DOHH2 (cell line): ENCODE results near the gene PLCG2.
"Not testable (repeated sequence)": the region's sequence is repeated elsewhere in the genome, so short reads cannot be mapped to it uniquely, and the experiment has no call there.

Experiments used
- H3F3A ChIP-seq: fragments of 200-600 bp; sonication (generic), shearing (Covaris generic); 2 replicates; pipeline ENCODE4 v1.6.0; 2016; ENCODE audit warnings: antibody characterized with exemption, mild to moderate bottlenecking; ENCODE audit not compliant: control insufficient read depth, insufficient read depth
- H3K27ac ChIP-seq: fragments of 200-600 bp; sonication (generic); 2 replicates; pipeline ENCODE4 v1.5.1; 2014; ENCODE audit warnings: low read depth, mild to moderate bottlenecking, low read length, moderate library complexity
- H3K27me3 ChIP-seq: fragments of 200-600 bp; sonication (generic); 2 replicates; pipeline ENCODE4 v1.6.1; 2014; ENCODE audit warnings: mild to moderate bottlenecking, low read length, mixed read lengths; ENCODE audit not compliant: control insufficient read depth
- H3K36me3 ChIP-seq: fragments of 200-600 bp; sonication (generic); 2 replicates; pipeline ENCODE4 v1.6.1; 2014; ENCODE audit warnings: mild to moderate bottlenecking, low read length, moderate library complexity, mixed read lengths; ENCODE audit not compliant: control insufficient read depth
- H3K4me1 ChIP-seq: fragments of 200-600 bp; sonication (generic); 2 replicates; pipeline ENCODE4 v1.6.1; 2014; ENCODE audit warnings: mild to moderate bottlenecking, low read length, mixed read lengths; ENCODE audit not compliant: control insufficient read depth
- H3K4me2 ChIP-seq: fragments of 200-600 bp; sonication (generic); 2 replicates; pipeline ENCODE4 v1.6.0; 2014; ENCODE audit warnings: mild to moderate bottlenecking, low read length, moderate library complexity
- H3K4me3 ChIP-seq: fragments of 200-600 bp; sonication (generic); 2 replicates; pipeline ENCODE4 v1.5.1; 2014; ENCODE audit warnings: mild to moderate bottlenecking, low read length, mixed read lengths
- H3K79me2 ChIP-seq: fragments of 200-600 bp; sonication (generic); 2 replicates; pipeline ENCODE4 v1.6.1; 2014; ENCODE audit warnings: mild to moderate bottlenecking, low read length, mixed read lengths; ENCODE audit not compliant: control insufficient read depth
- H3K9me2 ChIP-seq: fragments of 200-600 bp; sonication (generic); replicated peaks from 2 replicates; pipeline ENCODE4 v1.6.1; 2014; ENCODE audit warnings: mild to moderate bottlenecking, low read length, mixed read lengths; ENCODE audit not compliant: control insufficient read depth
- H3K9me3 ChIP-seq: fragments of 200-600 bp; sonication (generic); 2 replicates; pipeline ENCODE4 v1.6.1; 2014; ENCODE audit warnings: antibody characterized with exemption, low read length, mixed read lengths; ENCODE audit not compliant: control insufficient read depth, insufficient read depth
- H4K20me1 ChIP-seq: fragments of 200-600 bp; sonication (generic); 2 replicates; pipeline ENCODE4 v1.6.0; 2014; ENCODE audit warnings: low read depth, mild to moderate bottlenecking, antibody characterized with exemption, low read length, moderate library complexity; ENCODE audit not compliant: control insufficient read depth, insufficient read depth
- CTCF ChIP-seq: fragments of 200-600 bp; sonication (generic); IDR thresholded peaks from one replicate; pipeline ENCODE4 v1.5.1; 2014; ENCODE audit warnings: antibody characterized with exemption, mild to moderate bottlenecking, low read depth, low read length; ENCODE audit not compliant: poor library complexity, severe bottlenecking
- EZH2phosphoT487 ChIP-seq: fragments of 200-600 bp; sonication (generic); IDR thresholded peaks from 2 replicates; pipeline ENCODE4 v1.6.1; 2017; ENCODE audit warnings: borderline replicate concordance, mild to moderate bottlenecking, antibody characterized with exemption, low read length, moderate library complexity, mixed read lengths

PLCG2 gene

GRCh38 chr16:81873843-81874752, 95.0 kb downstream of the PLCG2 start:
- Histone ChIP-seq H3K4me1 (peaks cover 54% of the 10 kb centered on the region), H3K9me2 (no peaks in the 10 kb centered on the region), H3K36me3 (peaks cover 88% of the 10 kb centered on the region), H3K79me2 (peaks cover 74% of the 10 kb centered on the region), H3K4me2 (peak overlapping the region; percentile 48), H3F3A (peaks cover 16% of the 10 kb centered on the region), H3K9me3 (no peaks in the 10 kb centered on the region), H4K20me1 (peaks cover 6% of the 10 kb centered on the region; the same call in 1 of the 2 replicates), H3K27ac (peak overlapping the region; percentile 60), H3K4me3 (0 out of 2 replicates have a peak overlapping the region, but pooled peaks have one; percentile 17), H3K27me3 (no peaks in the 10 kb centered on the region)
- TF ChIP-seq EZH2phosphoT487 (no peak), CTCF (peak; percentile 66)

- peaks cover 76% of the 10 kb centered on the region for H3K79me2 ChIP-seq
These were observed 96.4 kb downstream of the PLCG2 start for GRCh38 chr16:81875461-81875860.

GRCh38 chr16:81876273-81876900, 97.3 kb downstream of the PLCG2 start:
- Histone ChIP-seq H3K79me2 (peaks cover 73% of the 10 kb centered on the region), H3K36me3 (peaks cover 88% of the 10 kb centered on the region), H3K9me3 (no peaks in the 10 kb centered on the region), H3F3A (peaks cover 15% of the 10 kb centered on the region), H3K4me2 (no peak overlapping the region), H3K4me1 (peaks cover 33% of the 10 kb centered on the region), H3K27me3 (no peaks in the 10 kb centered on the region), H3K4me3 (no peak overlapping the region), H3K27ac (no peak overlapping the region), H3K9me2 (no peaks in the 10 kb centered on the region), H4K20me1 (peaks cover 9% of the 10 kb centered on the region; the same call in 1 of the 2 replicates)
- TF ChIP-seq CTCF = no peak
- TF ChIP-seq EZH2phosphoT487 = no peak

More at GRCh38 chr16:81875461-81875860, 96.4 kb downstream of the PLCG2 start:
- peaks cover 42% of the 10 kb centered on the region for H3K4me1 ChIP-seq
- no peaks in the 10 kb centered on the region for H3K9me2 ChIP-seq
- H3K36me3 ChIP-seq = peaks cover 88% of the 10 kb centered on the region
- no peak overlapping the region for H3K4me2 ChIP-seq
- H3K27ac ChIP-seq = no peak overlapping the region
- no peak overlapping the region for H3K4me3 ChIP-seq
- no peaks in the 10 kb centered on the region for H3K27me3 ChIP-seq
- TF ChIP-seq CTCF (no peak), EZH2phosphoT487 (no peak)
- H3F3A ChIP-seq = peaks cover 16% of the 10 kb centered on the region
- no peaks in the 10 kb centered on the region for H3K9me3 ChIP-seq
- peaks cover 9% of the 10 kb centered on the region; the same call in 1 of the 2 replicates for H4K20me1 ChIP-seq

GRCh38 chr16:81877490-81877889, 98.4 kb downstream of the PLCG2 start:
- Histone ChIP-seq H3F3A (peaks cover 12% of the 10 kb centered on the region), H3K79me2 (peaks cover 66% of the 10 kb centered on the region), H3K4me1 (peaks cover 22% of the 10 kb centered on the region), H3K36me3 (peaks cover 87% of the 10 kb centered on the region)
- H3K27ac ChIP-seq, H3K4me3 ChIP-seq, H3K9me3 ChIP-seq, H3K27me3 ChIP-seq, H3K4me2 ChIP-seq, H4K20me1 ChIP-seq, H3K9me2 ChIP-seq: not testable (repeated sequence)
